WI38 (cell line): ENCODE data around the gene NLRP1.

Experiments
- H3K4me3 ChIP-seq: 2 replicates; pipeline ENCODE4 v1.5.1; 2011; ENCODE audit warnings: low read depth, mild to moderate bottlenecking, control low read depth, low read length
- TF ChIP-seq, protein P1 (sequence below): IDR thresholded peaks from 2 replicates; pipeline ENCODE4 v1.5.1; 2012; ENCODE audit warnings: low read depth, mild to moderate bottlenecking, control low read depth, low read length

Gene NLRP1

DNA sequence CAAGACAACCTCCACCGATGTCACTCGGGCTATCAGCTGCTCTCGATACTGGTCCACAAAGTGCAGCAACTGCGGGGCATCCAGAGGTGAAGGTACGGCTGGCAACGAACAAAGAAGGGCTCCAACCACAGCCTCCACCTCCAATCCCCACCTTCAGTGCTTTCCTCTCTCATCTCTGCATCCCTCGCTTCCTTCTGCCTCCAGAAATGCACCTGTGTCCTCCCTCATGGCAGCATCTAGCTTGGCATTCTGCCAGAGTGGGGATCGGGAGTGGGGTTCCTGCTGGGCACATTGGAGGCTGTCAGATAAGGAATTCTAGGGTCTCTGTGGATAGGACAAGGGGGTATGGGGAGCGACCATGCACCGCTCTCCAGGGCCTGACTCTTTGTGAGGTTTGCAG is 69.3 kb downstream of the NLRP1 start:
- TF ChIP-seq, protein P1, sequence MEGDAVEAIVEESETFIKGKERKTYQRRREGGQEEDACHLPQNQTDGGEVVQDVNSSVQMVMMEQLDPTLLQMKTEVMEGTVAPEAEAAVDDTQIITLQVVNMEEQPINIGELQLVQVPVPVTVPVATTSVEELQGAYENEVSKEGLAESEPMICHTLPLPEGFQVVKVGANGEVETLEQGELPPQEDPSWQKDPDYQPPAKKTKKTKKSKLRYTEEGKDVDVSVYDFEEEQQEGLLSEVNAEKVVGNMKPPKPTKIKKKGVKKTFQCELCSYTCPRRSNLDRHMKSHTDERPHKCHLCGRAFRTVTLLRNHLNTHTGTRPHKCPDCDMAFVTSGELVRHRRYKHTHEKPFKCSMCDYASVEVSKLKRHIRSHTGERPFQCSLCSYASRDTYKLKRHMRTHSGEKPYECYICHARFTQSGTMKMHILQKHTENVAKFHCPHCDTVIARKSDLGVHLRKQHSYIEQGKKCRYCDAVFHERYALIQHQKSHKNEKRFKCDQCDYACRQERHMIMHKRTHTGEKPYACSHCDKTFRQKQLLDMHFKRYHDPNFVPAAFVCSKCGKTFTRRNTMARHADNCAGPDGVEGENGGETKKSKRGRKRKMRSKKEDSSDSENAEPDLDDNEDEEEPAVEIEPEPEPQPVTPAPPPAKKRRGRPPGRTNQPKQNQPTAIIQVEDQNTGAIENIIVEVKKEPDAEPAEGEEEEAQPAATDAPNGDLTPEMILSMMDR, result no peak
- no peak overlapping the region for H3K4me3 ChIP-seq

DNA sequence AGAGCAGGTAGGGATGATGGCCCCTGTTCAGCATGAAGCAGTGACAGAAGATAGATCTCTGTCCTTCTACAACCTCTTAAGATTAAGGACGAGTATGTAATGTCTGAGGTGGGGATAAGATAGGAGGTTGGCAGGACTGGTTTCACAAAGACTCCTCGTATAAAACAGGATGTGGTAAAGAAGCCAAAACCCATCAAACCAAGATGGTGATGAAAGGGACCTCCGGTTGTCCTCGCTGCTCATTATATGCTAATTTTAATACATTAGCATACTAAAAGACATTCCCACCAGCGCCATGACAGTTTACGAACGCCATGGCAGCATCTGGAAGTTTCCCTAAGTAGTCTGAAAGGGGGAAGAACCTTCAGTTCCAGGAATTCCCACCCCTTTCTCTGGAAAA is 70.7 kb downstream of the NLRP1 start:
- TF ChIP-seq, protein P1, result no peak
- no peak overlapping the region for H3K4me3 ChIP-seq

DNA sequence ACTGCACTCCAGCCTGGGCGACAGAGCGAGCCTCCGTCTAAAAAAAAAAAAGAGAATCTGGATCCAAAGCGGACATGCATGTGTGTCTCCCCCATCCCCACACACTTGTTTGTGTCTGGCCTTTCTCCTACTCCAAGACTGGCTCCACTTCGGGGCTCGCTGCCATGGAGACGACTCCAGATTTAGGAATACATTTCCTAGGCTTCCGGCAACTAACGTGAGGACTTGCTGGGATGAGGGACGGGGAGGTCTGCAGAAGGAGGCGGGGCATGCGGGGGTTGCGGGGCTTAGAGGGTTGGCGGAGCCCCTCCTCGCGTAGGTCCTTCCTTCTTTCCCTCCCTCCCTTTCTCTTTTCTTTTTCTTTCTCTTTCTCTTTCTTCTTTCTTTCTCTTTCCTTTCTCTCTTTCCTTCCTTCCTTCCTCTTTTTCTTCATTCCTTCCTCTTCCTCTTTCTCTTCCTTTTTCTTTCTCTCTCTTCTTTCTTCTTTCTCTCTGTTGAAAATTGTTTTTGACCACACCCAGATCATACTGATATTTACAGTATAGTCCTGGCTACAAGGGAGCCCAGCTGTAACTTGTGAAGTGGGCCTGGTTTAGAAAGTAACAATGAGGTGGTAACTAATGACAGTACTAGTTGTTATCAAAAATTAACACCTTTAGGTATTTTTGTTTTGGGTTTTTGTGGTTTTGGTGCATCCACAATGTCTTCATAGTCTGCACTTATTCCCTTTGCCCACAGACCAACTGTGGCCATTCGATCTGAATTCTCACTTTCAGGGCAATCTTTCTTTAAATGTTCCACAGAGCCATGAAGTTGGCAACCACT is 72.7 kb downstream of the NLRP1 start:
- TF ChIP-seq, protein P1, result no peak
- no peak overlapping the region for H3K4me3 ChIP-seq

DNA sequence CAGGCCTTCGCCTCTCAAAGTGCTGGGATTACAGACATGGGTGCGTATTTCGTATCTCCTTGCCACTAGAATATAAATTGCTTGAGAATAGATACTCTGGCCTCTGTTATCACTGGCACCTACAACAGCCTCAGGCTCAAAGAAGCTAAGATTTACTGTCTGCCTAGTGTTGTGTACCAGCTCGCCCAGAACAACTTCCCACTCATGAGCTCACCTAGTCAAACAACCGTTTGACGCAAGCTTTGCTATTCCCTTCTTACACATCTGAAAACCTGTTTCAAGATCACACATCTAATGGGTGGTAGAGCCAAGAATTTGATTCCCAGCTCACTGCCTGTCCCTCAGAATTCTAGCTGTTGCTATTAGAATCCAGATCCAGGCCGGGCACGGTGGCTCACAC is 73.5 kb downstream of the NLRP1 start:
- TF ChIP-seq, protein P1, result no peak
- H3K4me3 ChIP-seq, result no peak overlapping the region

DNA sequence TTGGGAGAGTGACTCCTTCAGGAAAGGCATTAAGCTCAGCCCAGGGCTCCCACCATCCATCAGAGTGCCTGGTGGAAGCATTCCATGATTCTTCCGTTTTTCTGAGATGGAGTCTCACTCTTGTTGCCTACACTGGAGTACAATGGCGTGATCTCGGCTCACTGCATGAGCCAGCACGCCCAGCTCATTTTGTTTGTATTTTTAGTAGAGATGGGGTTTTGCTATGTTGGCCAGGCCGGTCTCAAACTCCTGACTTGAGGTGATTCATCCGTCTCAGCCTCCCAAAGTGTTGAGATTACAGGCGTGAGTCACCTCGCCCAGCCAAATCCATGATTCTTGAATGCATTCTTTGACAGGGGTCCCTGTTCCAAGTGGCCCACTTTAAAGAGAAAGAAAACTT is 74.8 kb downstream of the NLRP1 start:
- TF ChIP-seq, protein P1, result no peak

DNA sequence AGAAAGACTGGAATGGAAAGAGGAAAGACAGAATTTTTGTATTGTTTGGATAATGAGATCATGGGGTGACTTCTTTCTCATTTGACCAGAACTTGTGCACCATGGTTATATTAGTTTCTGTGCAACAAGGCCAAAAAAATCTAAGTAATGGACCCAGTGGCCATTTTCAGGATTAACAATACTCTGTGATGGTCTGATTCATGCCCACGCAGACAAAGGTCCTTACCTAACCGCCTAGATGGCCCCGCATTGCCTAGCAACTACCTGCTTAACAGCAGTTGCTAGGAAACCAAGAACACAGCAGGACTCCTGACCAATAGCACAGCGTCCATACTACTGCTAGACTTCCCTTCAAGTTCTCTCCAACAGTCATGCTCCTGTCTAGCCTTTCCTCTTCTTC is 75.5 kb downstream of the NLRP1 start:
- TF ChIP-seq, protein P1, result no peak
- H3K4me3 ChIP-seq, result no peak overlapping the region

More for the DNA sequence above, 74.8 kb downstream of the NLRP1 start:
- no peak overlapping the region for H3K4me3 ChIP-seq

DNA sequence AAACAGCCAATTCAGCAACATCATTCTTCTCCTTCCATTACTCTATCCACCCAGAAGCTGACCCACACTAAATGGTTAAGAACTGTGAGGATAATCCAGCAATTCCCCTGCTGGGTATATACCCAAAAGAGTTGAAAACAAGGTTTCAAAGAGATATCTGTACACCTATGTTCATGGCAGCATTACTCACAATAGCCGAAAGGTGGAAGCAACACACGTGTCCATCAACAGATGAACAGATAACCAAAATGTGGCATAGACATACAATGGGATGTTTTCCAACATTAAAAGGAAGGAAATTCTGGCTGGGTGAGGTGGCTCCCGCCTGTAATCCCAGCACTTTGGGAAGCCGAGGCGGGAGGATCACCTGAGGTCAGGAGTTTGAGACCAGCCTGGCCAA is 78.0 kb downstream of the NLRP1 start:
- TF ChIP-seq, protein P1, result no peak
- H3K4me3 ChIP-seq, result no peak overlapping the region
